Memory B cell (primary cell): ENCODE results near the gene ARHGAP30.

Experiments used
- ATAC-seq: fragments of 150-1000 bp; cut with Tn5 transposase; 2 replicates; pipeline ENCODE4 v1.10.0; 2021; ENCODE audit warnings: low read depth, mild to moderate bottlenecking, moderate library complexity
- DNase-seq, 2 donors: peaks; one replicate each; pipeline ENCODE4 v3.0.0; 2022; ENCODE audit warnings: low spot score in 2 of 2
- H3K27ac Mint-ChIP-seq: one replicate; pipeline ENCODE4 v1.8.0; 2022; ENCODE audit warnings: mild to moderate bottlenecking, moderate library complexity, mixed read lengths
- H3K27me3 Mint-ChIP-seq: one replicate; pipeline ENCODE4 v1.8.0; 2022; ENCODE audit warnings: mixed read lengths
- H3K36me3 Mint-ChIP-seq: one replicate; pipeline ENCODE4 v1.8.0; 2022; ENCODE audit warnings: mild to moderate bottlenecking, mixed read lengths
- H3K4me1 Mint-ChIP-seq: one replicate; pipeline ENCODE4 v1.8.0; 2022; ENCODE audit warnings: mixed read lengths
- H3K4me3 Mint-ChIP-seq: one replicate; pipeline ENCODE4 v1.8.0; 2022; ENCODE audit warnings: mild to moderate bottlenecking, moderate library complexity, mixed read lengths
- H3K9me3 Mint-ChIP-seq: one replicate; pipeline ENCODE4 v1.8.0; 2022; ENCODE audit warnings: mixed read lengths

Gene ARHGAP30

GRCh38 chr1:161098210-161099068, 28.7 kb upstream of the ARHGAP30 start, which contains the start of gene KLHDC9:
Gene KLHDC9, plus strand, starts transcription at chr1:161098361. Its CDS starts 175 bp downstream, at chr1:161098536.
- ATAC-seq, result peak; percentile 86
- peaks cover 3% of the 10 kb centered on the region for H3K36me3 Mint-ChIP-seq
- H3K4me1 Mint-ChIP-seq, result peaks cover 29% of the 10 kb centered on the region
- DNase-seq, result peak; percentile 64 to 66
- H3K9me3 Mint-ChIP-seq, result no peaks in the 10 kb centered on the region
- peak within 1 kb of the TSS; percentile 92 for H3K4me3 Mint-ChIP-seq
- peak within 1 kb of the TSS; percentile 100 for H3K27ac Mint-ChIP-seq
- no peaks in the 10 kb centered on the region for H3K27me3 Mint-ChIP-seq

- Mint-ChIP-seq H3K27ac (peak overlapping the region; percentile 100), H3K4me3 (peak overlapping the region; percentile 11), H3K4me1 (peaks cover 29% of the 10 kb centered on the region), H3K27me3 (no peaks in the 10 kb centered on the region), H3K9me3 (no peaks in the 10 kb centered on the region), H3K36me3 (no peaks in the 10 kb centered on the region)
- no peak for ATAC-seq
- no peak for DNase-seq
These were observed 26.8 kb upstream of the ARHGAP30 start for GRCh38 chr1:161096530-161096929.

- ATAC-seq (no peak), DNase-seq (no peak)
- peaks cover 29% of the 10 kb centered on the region for H3K4me1 Mint-ChIP-seq
- no peaks in the 10 kb centered on the region for H3K9me3 Mint-ChIP-seq
- no peak overlapping the region for H3K4me3 Mint-ChIP-seq
- peak overlapping the region; percentile 100 for H3K27ac Mint-ChIP-seq
- H3K27me3 Mint-ChIP-seq, result no peaks in the 10 kb centered on the region
- no peaks in the 10 kb centered on the region for H3K36me3 Mint-ChIP-seq
These were observed 26.3 kb upstream of the ARHGAP30 start for GRCh38 chr1:161096015-161096414.

- Mint-ChIP-seq H3K36me3 (no peaks in the 10 kb centered on the region), H3K4me3 (no peak overlapping the region), H3K9me3 (no peaks in the 10 kb centered on the region), H3K4me1 (peaks cover 29% of the 10 kb centered on the region), H3K27ac (no peak overlapping the region), H3K27me3 (no peaks in the 10 kb centered on the region)
- DNase-seq (no peak), ATAC-seq (no peak)
These were observed 25.5 kb upstream of the ARHGAP30 start for GRCh38 chr1:161095230-161095629.

GRCh38 chr1:161094481-161094880, 24.8 kb upstream of the ARHGAP30 start:
- no peaks in the 10 kb centered on the region for H3K36me3 Mint-ChIP-seq
- DNase-seq (no peak), ATAC-seq (no peak)
- no peaks in the 10 kb centered on the region for H3K9me3 Mint-ChIP-seq
- peaks cover 29% of the 10 kb centered on the region for H3K4me1 Mint-ChIP-seq
- H3K4me3 Mint-ChIP-seq, result no peak overlapping the region
- no peak overlapping the region for H3K27ac Mint-ChIP-seq
- no peaks in the 10 kb centered on the region for H3K27me3 Mint-ChIP-seq

GRCh38 chr1:161092621-161093028, 22.9 kb upstream of the ARHGAP30 start:
- H3K36me3 Mint-ChIP-seq, result no peaks in the 10 kb centered on the region
- ATAC-seq (no peak), DNase-seq (no peak)
- no peaks in the 10 kb centered on the region for H3K27me3 Mint-ChIP-seq
- H3K4me1 Mint-ChIP-seq, result peaks cover 19% of the 10 kb centered on the region
- H3K4me3 Mint-ChIP-seq, result no peak overlapping the region
- H3K27ac Mint-ChIP-seq, result no peak overlapping the region
- H3K9me3 Mint-ChIP-seq, result no peaks in the 10 kb centered on the region

- Mint-ChIP-seq H3K4me1 (peaks cover 12% of the 10 kb centered on the region), H3K9me3 (no peaks in the 10 kb centered on the region)
- ATAC-seq, result no peak
These were observed 22.3 kb upstream of the ARHGAP30 start for GRCh38 chr1:161091796-161092507.

GRCh38 chr1:161091093-161091492, 21.4 kb upstream of the ARHGAP30 start:
- ATAC-seq (no peak), DNase-seq (no peak)
- Mint-ChIP-seq H3K9me3 (no peaks in the 10 kb centered on the region), H3K36me3 (no peaks in the 10 kb centered on the region), H3K4me1 (peaks cover 5% of the 10 kb centered on the region), H3K27me3 (no peaks in the 10 kb centered on the region), H3K4me3 (no peak overlapping the region), H3K27ac (no peak overlapping the region)

More at GRCh38 chr1:161091796-161092507, 22.3 kb upstream of the ARHGAP30 start:
- Mint-ChIP-seq H3K4me3 (no peak overlapping the region), H3K27ac (no peak overlapping the region), H3K27me3 (no peaks in the 10 kb centered on the region), H3K36me3 (no peaks in the 10 kb centered on the region)
- DNase-seq, result no peak

- H3K27ac Mint-ChIP-seq, result no peak overlapping the region
- no peak for ATAC-seq
These were observed 20.9 kb upstream of the ARHGAP30 start for GRCh38 chr1:161090617-161091016.

GRCh38 chr1:161089938-161090337, 20.2 kb upstream of the ARHGAP30 start:
- Mint-ChIP-seq H3K4me1 (no peaks in the 10 kb centered on the region), H3K27me3 (no peaks in the 10 kb centered on the region), H3K9me3 (no peaks in the 10 kb centered on the region), H3K27ac (no peak overlapping the region), H3K4me3 (no peak overlapping the region), H3K36me3 (no peaks in the 10 kb centered on the region)
- ATAC-seq (no peak), DNase-seq (no peak)

More at GRCh38 chr1:161090617-161091016, 20.9 kb upstream of the ARHGAP30 start:
- Mint-ChIP-seq H3K4me1 (peaks cover 2% of the 10 kb centered on the region), H3K4me3 (no peak overlapping the region), H3K9me3 (no peaks in the 10 kb centered on the region), H3K27me3 (no peaks in the 10 kb centered on the region), H3K36me3 (no peaks in the 10 kb centered on the region)
- no peak for DNase-seq

- no peaks in the 10 kb centered on the region for H3K36me3 Mint-ChIP-seq
- H3K27ac Mint-ChIP-seq, result no peak within 1 kb of the TSS
- H3K4me1 Mint-ChIP-seq, result no peaks in the 10 kb centered on the region
- H3K27me3 Mint-ChIP-seq, result no peaks in the 10 kb centered on the region
- no peak within 1 kb of the TSS for H3K4me3 Mint-ChIP-seq
- DNase-seq (no peak), ATAC-seq (no peak)
- no peaks in the 10 kb centered on the region for H3K9me3 Mint-ChIP-seq
These were observed 19.7 kb upstream of the ARHGAP30 start, which contains the start of gene NECTIN4 for GRCh38 chr1:161089251-161089924. Gene NECTIN4, minus strand, starts transcription at chr1:161089558. Its CDS starts 262 bp downstream, at chr1:161089296.

GRCh38 chr1:161088587-161089110, 19.0 kb upstream of the ARHGAP30 start:
- H3K4me1 Mint-ChIP-seq, result no peaks in the 10 kb centered on the region
- H3K36me3 Mint-ChIP-seq, result no peaks in the 10 kb centered on the region
- ATAC-seq, result no peak

GRCh38 chr1:161086457-161086856, 16.8 kb upstream of the ARHGAP30 start:
- Mint-ChIP-seq H3K4me1 (no peaks in the 10 kb centered on the region), H3K36me3 (no peaks in the 10 kb centered on the region), H3K27me3 (no peaks in the 10 kb centered on the region), H3K27ac (no peak overlapping the region), H3K9me3 (no peaks in the 10 kb centered on the region), H3K4me3 (no peak overlapping the region)
- ATAC-seq (no peak), DNase-seq (no peak)

More at GRCh38 chr1:161088587-161089110, 19.0 kb upstream of the ARHGAP30 start:
- Mint-ChIP-seq H3K27me3 (no peaks in the 10 kb centered on the region), H3K4me3 (no peak overlapping the region), H3K27ac (no peak overlapping the region), H3K9me3 (no peaks in the 10 kb centered on the region)
- no peak for DNase-seq
